OCI-M1 (cell line): ENCODE measurements around the gene NUDT22.
"Not testable (repeated sequence)": the region's sequence is repeated elsewhere in the genome, so short reads cannot be mapped to it uniquely, and the experiment has no call there.

ENCODE experiments used
- DNase-seq: peaks from one replicate; lab custom pipeline; 2025; lab: John Stamatoyannopoulos, UW

The NUDT22 gene

DNA sequence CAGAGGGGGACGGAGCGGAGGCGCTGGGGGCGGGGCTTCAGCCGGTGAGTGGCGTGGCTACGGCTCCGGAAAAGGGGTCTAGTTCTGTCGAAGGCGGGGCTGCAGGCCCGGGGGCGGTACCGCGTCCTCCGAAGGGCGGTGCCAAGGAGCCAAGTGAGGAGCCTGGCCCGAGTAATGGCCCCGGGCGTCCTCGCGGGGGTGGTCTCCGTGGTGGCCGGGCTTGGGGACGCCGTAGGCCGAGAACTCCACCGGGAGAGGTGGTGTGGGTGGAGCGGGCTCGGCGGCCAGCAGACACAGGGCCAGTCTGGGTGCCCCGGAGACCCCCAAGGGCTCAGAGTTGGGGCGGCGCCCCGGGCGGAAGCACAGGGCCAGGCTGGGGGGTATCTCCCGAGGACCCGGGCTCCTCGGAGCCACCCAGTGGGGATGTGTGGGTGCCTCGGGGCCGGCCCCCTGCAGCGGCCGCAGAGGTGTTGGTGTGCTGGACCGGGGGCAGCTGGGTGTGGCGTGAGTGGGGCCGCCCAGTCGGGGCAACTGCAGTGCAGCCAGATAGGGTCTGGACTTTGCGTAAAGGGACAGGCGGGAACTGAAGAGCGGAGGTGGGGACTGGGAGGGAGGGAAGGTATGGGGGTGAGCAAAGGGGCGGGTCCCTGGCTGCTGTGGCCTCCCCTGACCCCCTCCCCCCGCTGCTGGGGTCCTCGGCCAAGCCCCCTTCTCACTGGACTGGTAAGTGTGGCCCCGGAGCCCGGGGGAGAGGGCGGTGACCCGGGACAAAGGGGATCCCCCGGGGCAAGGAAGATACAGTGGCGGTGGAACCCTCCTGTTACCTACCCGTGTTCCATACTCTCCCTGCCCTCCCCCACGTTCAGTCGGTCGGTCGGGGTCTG is 15.7 kb downstream of the NUDT22 start:
- DNase-seq = peak; percentile 72

DNA sequence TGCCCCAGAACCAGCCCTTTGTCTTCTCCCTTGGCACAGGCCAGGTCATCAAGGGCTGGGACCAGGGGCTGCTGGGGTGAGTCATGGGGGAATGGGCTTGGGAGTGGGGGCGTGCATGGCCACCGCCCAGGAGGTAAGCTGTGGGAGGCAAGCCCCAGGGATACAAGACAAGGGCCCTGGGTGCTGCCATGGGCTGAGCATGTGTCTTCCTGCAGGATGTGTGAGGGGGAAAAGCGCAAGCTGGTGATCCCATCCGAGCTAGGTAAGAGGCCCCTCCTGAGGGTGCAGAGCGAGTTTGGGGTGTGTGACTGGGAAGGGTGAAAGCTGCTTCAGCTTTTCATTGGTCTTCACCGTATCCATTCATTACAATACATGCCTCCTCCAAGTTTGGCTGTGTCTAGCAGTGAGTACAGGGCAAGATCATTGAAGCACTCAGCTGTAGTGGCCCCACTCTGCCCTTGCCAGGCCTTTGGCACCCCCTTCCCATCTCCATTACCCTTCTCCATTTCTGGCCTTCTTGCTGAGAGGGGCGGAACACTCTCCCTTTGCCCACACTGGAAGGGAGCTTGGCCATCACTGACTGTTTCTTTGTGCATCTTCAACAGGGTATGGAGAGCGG is 17.3 kb downstream of the NUDT22 start:
- DNase-seq = no peak

DNA sequence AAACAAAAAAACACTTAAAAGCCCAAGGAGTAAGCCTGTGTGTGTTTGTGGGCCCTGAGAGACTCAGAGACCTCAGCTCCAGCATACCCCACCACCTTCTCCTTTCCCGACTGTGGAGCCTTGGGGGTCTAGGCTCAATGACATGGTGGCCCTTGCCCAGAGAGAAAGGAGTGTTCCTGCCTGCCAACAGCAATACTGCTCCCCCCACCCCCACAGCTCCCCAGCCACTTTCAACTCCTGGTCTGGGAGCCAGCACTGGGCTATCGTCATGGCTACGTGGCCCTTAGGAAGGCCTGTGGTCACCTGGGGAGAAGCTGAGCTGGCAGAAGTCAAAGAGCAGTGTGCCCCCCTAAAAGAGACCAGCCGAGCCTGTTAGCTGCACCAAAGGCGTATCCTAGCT is 18.0 kb downstream of the NUDT22 start:
- no peak for DNase-seq

DNA sequence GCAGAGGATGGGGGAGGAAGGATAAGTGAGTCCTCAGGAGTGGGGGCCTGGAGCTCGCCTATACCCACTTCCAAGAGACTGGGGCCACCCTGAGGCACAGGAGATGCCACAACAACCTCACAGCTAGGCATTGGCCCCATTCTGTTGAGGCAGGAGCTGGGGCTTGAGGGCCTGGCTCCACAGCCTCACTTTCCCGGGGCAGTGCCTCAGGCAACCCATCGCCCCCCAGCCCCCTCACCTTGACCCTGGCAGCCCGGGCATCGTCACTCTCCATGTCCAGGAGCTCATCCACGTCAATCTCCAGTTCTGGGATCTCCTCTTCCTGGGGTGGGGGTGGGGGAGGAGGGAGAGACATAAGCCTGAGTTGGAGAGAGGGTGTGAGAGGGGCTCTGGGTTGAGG is 18.9 kb downstream of the NUDT22 start:
- no peak for DNase-seq

DNA sequence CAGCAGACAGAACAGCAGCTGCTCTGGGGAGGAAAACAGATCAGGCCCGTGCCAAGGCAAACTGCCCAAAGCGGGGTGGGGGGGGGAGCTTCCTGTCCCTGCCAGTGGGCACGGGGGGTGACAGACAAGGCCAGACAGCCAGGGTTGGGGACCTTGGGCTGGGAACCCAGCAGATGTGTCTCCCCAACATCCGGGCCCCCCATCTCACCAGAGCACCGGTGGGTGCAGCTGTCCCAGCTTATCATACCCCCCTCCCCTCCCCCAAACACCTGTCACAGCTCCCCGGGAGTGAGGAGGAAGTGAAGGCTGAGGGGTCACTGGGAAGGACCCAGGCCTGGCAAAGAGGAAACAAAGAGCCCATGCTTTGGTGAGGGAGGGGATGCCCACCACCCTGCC is 19.3 kb downstream of the NUDT22 start:
- no peak for DNase-seq

DNA sequence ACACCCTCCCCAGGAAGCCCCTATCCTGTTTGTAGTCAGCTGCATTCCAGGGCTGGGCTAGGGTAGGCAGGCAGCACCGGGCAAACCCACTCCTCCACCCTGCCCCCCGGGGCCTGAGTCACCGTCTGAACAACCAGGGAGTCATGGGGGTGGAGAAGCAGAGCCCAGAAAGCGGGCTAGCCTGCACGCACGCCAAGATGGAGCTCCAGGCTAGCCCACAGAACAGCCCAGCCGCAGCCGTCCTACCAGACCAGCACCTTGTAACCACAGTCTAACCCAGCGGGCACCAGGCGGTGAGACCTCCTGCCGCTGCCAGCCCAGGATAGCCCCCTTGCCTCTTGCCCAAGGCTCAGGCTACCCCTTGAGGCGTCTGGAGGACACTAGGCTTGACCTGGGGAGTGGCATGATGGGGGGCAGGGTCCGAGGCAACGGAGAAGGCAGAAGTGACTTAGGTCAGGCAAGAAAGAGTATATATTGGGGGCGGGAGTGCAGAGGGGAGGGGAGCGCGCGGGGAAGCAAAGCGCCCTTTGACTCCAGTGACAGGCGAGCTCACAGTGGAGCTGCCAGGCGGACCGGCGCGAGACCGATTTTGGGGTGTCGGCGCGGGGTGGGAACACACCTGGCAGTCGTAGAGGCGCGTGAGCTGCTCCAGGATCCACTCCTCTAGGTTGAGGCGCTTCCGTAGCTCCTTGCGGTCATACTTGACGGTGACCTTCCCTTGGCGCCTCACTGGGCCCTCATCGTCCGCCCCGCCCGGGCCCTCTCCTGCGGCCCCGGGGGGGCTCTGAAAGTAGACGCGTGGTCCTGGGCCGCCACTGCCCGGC is 19.9 kb downstream of the NUDT22 start:
- peak; percentile 79 for DNase-seq

DNA sequence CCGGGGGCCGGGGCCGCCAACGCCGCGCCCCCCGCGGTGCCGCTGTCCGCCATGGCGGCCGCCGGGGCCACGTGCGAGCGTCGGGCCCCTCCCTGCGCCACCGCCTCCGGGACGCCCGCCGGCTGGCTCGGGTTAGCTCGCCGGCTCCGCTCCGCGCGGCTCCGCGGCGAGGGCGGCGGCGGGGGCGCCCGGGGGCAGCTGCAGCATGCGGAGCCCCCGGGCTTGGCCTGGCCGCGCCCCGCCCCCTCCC is 20.5 kb downstream of the NUDT22 start:
- not testable (repeated sequence) for DNase-seq

DNA sequence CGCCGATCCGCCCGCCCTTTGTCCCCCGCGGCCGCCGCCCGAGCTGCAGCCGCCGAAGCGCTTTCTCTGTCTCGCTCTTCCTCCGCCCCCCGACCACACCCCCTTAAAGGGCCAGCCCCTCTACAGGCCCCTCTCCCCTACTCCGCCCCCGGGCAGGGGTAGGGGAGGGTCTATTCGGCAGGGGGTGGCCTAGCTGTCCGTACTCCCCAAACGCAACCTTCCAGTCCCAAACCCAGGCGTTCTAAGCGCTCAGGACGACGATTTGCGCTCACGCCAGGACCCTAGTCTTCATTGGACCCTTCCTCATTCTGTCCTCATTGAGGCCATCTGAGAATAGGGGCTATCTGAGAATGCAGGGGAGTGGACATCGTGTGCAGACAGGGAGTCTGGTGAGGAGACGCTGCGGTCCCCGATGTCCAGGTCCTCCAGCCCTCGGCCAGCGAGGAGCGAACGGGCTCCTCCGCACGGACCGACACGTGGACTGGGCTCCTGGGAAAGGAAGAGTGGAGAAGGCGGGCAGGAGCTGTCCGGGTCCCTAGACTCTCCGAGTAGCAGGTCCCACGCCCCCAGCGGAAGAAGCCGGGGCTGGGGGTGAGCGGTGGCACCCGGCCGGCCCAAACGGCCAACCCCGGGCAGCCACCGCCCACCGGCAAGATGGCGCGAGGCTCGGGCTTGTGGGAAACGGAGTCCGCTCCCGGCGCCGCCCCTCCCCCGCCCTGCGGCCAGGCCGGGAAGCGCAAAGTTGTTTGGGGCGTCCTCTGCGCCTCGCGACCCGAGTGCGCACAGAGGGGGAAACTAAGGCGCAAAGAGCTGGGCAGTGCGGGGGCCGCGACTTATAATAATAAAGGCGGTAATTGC is 21.0 kb downstream of the NUDT22 start, which contains the start of gene PPP1R14B:
Gene PPP1R14B (minus strand): TSS at position 73 of the 858 bp plus-strand sequence. CDS start 270 bp downstream, outside the sequence.
- peak; percentile 92 for DNase-seq

DNA sequence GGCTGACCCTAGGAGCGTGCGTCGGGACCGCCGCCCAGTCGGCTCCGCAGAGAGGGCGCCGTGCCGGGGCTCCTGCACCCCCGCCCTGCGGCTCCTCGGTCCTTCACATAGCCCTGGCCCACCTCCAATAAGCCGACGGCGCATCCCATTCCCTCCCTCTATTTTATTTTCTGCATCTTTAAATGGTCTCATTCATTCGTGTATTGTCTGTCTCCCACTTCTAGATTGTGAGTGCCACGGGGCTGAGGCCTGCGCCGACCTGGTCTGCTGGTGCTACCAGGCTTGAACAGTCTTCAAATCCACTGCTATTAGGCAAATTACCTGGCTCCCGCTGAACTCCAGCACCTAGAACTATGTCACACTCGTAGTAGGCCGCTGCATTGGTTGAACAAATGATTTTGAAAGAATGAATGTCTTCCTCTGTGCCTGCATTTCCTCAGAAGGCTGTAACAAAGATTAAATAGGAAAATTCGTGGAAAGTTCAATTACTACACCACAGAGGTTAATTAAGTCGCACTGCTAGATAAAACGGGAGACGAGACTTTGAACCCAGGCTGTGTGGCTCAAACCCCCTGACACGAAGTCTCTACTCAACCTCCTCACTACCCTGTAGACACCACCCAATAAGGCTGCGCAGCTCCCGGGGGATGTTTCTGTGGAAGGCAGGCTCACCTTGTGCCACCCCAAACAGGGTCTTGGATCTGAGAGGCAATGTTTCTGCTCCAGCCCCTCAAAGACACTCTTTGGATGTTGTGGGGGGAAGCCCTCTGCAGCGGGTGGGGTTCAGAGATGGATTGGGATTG is 21.9 kb downstream of the NUDT22 start:
- no peak for DNase-seq

DNA sequence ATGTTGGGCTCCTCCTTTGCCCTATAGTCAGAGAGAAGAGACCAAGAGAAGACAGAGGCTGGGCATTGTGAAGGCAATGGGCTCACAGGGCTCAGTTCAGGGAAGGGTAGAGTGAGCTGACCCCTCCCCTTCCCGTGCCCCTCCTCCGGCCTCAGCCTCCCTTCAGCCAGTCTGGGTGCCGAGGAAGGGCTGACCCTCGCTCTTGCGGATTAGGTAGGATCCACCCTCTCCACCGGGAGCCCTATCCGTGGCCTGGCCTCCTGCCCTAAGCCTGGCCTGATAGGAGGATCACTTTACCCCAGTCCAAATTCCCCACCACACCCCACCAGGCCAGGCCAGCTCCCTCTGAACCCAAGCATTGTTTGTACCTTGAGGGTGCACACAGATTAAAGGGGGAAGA is 22.5 kb downstream of the NUDT22 start:
- no peak for DNase-seq

DNA sequence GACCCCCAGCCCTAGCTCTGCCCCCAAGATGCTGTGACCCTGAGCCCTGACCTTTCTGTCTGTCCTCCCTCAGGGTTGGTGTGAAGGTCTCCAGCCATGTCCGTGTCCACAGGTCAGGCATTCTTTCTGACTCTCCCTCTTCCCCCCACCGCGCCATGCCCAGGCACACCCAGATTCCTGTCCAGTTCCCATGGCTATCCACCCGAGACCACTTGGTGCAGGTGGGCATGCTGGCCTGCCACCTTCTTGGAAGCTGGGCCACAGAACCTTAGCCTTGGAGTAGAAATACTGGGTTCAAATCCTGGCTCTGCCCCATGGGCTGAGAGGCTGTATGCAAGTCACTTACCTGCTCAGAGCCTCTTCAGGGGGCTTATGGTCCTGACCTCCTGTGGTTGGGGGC is 23.0 kb downstream of the NUDT22 start:
- no peak for DNase-seq

DNA sequence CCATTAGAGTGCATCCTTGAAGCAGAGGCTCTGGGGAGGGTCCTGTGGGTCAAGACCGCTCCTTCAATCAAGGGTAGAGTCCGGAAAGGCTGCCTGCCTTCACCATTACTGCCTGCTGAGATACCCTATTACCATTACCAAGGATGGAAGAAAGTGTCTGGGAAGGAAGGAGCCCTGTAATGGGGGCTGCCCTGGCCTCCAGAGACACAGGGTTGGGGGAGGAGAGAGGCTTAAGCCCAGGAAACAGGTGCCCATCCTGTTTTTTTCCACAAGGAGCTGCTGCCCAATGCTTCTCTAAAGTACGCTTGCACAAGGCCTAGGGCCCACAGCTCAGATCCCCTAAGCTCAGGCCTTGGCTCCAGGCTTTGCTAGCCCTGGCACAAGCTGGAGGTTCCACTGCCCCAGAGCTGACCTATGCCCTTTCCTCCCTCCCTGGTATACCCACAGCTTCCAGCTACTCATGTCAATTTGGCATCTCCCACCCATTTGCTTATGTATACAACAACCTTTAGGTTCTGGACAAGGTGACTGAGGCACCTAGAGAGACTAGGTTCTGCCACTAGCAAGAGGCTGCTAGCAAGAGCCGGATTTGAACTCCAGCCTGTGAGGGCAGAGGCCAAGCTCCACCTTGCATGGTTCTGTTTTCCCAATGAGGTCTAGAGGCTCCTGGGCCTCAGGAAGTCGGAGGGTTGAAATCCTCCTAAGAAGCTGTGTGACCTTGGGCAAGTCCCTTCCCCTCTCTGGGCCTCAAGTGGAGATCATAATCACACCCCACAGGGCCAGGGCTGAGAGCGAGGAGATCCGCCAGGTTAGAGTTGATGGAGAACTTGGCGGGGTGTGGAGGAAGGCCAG is 23.7 kb downstream of the NUDT22 start:
- no peak for DNase-seq

DNA sequence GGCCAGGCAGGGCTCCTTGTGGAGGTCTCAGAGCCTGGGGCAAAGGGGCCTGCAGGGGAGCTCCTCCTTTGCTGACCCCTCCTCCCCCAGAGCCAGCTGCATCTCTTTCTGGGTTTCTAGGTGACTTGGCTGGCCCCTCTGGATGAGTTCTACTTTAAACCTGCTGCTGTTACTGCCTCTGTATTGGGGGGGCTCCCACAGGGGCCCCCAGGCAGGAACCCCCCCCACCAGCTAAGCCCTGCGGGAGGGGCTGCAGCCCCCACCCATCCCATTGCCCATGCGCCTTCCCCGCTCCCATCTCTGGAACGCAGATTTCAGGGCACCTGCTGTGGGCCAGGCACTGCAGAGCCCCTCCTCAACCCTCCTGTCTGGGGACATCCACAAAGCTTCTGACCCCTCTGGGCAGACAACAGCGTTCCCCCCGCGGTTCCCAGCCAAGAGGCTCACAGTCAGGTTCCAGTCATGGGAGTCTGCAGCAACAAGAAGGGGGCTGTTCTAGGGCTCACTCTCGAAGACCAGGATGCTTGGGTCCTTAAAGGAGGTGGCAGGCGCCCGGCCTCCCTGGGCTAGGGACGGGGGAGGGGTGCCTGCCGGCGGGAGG is 24.4 kb downstream of the NUDT22 start:
- DNase-seq = no peak

DNA sequence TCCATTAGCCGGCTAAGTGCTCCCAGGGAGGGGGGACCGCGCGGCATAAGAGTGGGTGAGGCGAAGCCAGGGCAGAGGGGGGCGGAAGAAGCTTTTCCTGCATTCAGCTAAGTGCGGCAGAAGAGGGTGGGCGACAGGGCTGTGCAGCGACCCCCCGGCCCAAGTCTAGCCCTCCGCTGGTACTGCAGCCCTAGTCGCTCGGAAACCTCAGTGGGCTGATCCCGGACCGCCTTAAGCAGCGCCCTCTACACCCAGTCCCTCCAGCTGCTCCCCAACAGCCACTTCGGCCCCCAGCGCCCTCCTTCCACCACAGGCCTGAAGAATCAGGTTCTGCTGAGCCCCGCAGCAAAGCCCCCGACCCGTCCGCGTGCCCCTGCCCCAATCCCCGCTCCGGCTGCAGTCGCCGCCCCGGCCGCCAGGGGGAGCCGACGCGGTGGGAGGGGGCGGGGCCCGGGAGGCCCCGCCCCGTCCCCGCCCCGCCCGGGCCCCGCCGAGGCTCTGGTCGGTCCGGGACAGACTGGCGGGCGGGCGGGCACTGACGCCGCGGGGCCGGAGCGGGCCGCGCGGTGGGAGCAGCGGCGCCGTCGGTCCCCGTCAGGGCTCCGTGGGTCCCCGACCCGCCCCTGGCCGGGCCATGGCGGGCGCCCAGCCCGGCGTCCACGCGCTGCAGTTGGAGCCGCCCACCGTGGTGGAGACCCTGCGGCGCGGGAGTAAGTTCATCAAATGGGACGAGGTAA is 25.1 kb downstream of the NUDT22 start, which contains the start of gene PLCB3:
Gene PLCB3 (plus strand): TSS at position 515 of the 737 bp plus-strand sequence. CDS start 120 bp downstream, at position 635.
- peak; percentile 79 for DNase-seq

DNA sequence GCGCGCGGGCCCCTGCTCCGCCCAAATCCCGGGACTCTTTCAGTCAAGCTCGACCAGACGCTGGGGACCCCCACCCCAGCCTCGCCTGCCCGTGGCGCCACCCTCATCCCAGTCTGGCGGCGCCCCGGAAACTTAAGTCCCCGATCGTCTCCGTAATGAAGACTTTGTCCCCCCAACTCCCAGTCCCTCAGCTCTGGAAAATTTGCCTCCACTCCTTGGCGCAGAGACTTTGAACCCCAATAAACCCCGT is 25.6 kb downstream of the NUDT22 start:
- DNase-seq = no peak

DNA sequence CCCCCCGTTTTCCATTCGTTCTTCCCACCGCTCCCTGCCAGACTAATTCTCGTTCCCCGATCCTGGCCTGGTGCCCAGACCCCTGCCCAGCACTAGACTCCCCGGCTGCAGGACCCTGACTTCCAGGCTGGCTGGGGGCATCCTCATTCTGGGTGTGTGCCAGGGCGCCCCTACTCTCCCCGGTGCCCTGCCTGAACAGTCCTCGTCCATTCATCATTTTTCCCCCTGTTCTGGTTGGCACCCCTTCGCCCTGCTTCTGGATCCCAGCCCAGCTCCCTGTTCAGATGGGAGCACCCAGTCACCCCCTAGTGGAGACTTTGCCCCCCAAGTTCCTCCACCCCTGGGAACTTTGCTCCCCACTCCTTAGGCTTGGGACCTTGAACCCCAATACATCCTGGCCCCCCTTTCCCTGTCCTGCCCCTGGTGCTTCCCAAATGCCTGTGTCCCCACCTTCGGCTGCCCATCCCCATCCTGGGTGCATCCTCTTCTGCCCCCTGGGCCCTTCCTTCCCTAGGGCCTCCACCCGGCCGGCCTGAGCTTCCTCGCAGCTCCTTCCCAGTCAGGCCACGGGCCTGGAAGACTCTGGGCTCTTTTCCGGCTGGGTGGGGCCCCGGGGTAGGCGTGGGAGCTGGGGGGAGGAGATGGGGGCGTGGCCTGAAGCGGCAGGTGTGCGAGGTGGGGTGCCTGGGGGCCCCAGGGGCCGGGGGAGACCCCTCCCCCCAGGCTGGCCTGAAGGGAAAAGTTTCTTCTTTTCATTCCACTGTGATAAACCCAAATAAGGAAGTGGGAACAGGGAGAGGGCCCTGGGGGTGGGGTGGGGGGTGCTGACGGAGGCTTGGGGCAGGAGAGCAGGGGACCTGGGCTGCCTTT is 26.2 kb downstream of the NUDT22 start:
- peak; percentile 42 for DNase-seq

DNA sequence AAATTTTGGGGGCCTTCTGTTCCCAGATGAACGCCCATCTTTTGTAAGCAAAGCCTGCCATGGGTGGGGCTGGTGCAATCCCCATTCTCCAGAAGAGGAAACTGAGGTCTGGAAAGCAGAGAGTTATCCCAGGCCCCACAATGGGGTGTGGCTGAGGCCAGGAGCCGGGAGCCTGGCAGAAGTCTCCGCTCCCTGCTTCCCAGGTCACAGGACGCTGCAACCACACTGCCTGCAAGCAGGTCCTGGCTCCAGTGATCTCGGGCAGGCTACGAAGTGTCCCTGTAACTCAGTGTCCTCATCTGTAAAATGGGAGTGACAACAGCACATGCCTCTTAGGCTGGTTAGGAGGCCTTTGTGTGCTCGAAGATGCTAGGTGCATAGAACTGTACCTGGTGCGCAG is 27.0 kb downstream of the NUDT22 start:
- DNase-seq = no peak

DNA sequence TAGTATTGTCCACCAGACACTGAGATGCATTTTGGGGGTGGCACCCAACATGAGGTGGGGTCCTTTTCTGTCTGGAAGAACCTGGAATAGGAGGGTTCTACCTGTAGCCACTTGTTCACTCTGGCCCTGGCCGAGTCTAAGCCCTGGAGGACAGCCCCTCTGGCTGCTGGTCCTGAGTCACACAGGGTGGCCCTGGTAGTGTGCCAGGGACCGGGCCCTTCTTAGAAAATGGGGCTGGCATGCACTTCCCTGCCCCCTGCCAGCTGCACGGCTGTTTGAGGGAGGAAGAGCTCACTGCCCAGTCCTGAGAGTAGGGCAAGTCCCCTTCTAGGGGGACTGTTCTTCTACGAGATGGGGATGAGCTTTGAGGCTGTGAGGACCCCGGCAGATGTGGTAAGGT is 27.4 kb downstream of the NUDT22 start:
- no peak for DNase-seq
